ENCODE data around the gene EIF2S1.

GRCh38 chr14:67389811-67390534, 29.8 kb downstream of the EIF2S1 start:
- TF ChIP-seq POLR2A (IDR thresholded peaks at IDR 0.05; ENCODE audit: low read length) (no peak), EP300 (IDR thresholded peaks at IDR 0.05) (no peak), ESRRA (IDR thresholded peaks at IDR 0.05; ENCODE audit: borderline replicate concordance, low read length) (no peak), REST (IDR thresholded peaks at IDR 0.05) (no peak), CTCF (IDR thresholded peaks at IDR 0.05) (no peak), SMC3 (IDR thresholded peaks at IDR 0.05) (no peak), USF2 (IDR thresholded peaks at IDR 0.05) (no peak)

Measured in A549 (cell line).